Measurements from ENCODE around the gene NPAS3.

DNA sequence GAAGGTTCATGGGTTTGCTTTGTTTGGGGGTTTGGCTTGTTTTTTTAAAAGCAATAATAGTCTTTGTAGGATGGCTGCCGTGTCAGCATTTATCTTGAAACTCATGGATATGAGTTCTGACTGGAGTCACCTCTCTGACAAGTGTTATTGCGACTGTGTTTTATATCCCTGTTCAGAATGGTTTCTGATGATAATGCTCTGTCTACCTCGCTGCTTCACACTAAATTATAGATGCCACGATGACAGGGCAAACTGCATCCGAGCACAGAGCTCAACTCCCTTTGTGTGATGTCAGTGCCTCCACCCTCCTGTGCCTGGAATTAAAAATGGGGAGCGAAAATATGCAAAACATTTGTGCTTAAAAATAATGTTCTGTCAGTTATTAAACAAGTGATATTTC is 761.4 kb downstream of the NPAS3 start:
- no peak for TF ChIP-seq CTCF (IDR thresholded peaks at IDR 0.05)
- TF ChIP-seq POLR2A (IDR thresholded peaks at IDR 0.05), result no peak
